ENCODE data around the gene ASAP3. TPM values are rescaled to one million over a fixed set of nuclear protein-coding genes. Genes with fewer than 3 reads are reported as not detected.

ASAP3 gene
- total RNA-seq, 1 donor from 2014 or later = 30.8 TPM

GRCh38 chr1:23469372-23469982 lies 14.5 kb downstream of the ASAP3 start:
- Mint-ChIP-seq H3K4me1 (ENCODE audit: low read depth) (peaks cover 40% of the 10 kb centered on the region), H3K9me3 (ENCODE audit: low read depth) (no peaks in the 10 kb centered on the region), H3K36me3 (ENCODE audit: low read depth) (no peaks in the 10 kb centered on the region), H3K27ac (ENCODE audit: unreplicated experiment) (no peak overlapping the region), H3K27me3 (ENCODE audit: low read depth) (no peaks in the 10 kb centered on the region), H3K4me3 (ENCODE audit: unreplicated experiment) (no peak overlapping the region)
- TF ChIP-seq, protein P1, sequence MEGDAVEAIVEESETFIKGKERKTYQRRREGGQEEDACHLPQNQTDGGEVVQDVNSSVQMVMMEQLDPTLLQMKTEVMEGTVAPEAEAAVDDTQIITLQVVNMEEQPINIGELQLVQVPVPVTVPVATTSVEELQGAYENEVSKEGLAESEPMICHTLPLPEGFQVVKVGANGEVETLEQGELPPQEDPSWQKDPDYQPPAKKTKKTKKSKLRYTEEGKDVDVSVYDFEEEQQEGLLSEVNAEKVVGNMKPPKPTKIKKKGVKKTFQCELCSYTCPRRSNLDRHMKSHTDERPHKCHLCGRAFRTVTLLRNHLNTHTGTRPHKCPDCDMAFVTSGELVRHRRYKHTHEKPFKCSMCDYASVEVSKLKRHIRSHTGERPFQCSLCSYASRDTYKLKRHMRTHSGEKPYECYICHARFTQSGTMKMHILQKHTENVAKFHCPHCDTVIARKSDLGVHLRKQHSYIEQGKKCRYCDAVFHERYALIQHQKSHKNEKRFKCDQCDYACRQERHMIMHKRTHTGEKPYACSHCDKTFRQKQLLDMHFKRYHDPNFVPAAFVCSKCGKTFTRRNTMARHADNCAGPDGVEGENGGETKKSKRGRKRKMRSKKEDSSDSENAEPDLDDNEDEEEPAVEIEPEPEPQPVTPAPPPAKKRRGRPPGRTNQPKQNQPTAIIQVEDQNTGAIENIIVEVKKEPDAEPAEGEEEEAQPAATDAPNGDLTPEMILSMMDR (IDR thresholded peaks at IDR 0.05) = no peak
- DNase-seq (ENCODE audit: low spot score) = no peak

DNA sequence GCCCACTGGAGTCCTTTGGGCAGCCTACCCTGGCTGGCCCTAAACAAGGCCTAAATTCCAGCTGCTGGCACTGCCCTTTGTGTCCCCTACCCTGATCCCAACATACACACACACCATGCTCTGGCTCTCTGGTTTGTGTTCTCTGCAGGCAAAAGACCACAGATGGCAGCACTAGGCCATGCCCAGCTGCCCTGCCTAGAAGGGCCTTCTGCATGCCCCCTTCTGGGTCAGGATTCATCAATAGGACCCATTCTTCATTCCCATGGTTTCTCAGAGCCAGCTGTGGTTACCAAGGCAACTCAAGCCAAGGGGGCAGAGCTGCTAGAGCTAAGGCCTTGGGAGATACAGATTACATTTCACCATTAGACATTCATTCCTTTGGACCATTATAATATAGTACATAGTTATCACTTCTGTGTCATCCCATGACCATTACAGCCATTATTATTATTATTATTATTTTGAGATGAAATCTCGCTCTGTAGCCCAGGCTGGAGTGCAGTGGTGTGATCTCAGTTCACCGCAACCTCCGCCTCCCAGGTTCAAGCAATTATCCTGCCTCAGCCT lies 17.5 kb downstream of the ASAP3 start:
- Mint-ChIP-seq H3K27ac (ENCODE audit: unreplicated experiment) (no peak overlapping the region), H3K4me3 (ENCODE audit: unreplicated experiment) (no peak overlapping the region), H3K4me1 (ENCODE audit: low read depth) (peaks cover 33% of the 10 kb centered on the region), H3K27me3 (ENCODE audit: low read depth) (no peaks in the 10 kb centered on the region), H3K36me3 (ENCODE audit: low read depth) (no peaks in the 10 kb centered on the region), H3K9me3 (ENCODE audit: low read depth) (no peaks in the 10 kb centered on the region)
- TF ChIP-seq, protein P1 (IDR thresholded peaks at IDR 0.05) = no peak
- DNase-seq (ENCODE audit: low spot score) = no peak

DNA sequence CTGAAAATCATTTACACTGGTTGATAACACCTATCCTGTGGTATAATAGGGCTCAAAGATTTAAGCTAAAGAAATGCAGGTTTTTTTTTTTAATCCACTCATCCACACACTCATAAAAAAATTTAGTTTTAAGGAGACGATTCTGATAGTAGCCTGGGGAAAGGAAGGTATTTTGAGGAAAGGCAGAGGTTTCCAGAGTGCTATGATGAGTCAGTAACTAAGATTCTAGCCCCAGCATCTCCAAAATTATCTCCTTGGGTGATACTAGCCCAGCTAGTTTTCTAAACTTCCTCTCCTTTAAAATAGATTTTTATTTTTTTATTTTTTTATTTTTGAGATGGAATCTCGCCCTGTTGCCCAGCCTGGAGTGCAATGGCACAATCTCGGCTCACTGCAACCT lies 20.7 kb downstream of the ASAP3 start:
- no peaks in the 10 kb centered on the region for H3K27me3 Mint-ChIP-seq (ENCODE audit: low read depth)
- peaks cover 1% of the 10 kb centered on the region for H3K36me3 Mint-ChIP-seq (ENCODE audit: low read depth)
- H3K9me3 Mint-ChIP-seq (ENCODE audit: low read depth) = no peaks in the 10 kb centered on the region
- TF ChIP-seq, protein P1 (IDR thresholded peaks at IDR 0.05) = no peak
- DNase-seq (ENCODE audit: low spot score) = no peak
- no peak overlapping the region for H3K4me3 Mint-ChIP-seq (ENCODE audit: unreplicated experiment)
- peaks cover 15% of the 10 kb centered on the region for H3K4me1 Mint-ChIP-seq (ENCODE audit: low read depth)
- no peak overlapping the region for H3K27ac Mint-ChIP-seq (ENCODE audit: unreplicated experiment)

GRCh38 chr1:23462766-23463165 lies 21.2 kb downstream of the ASAP3 start:
- H3K9me3 Mint-ChIP-seq (ENCODE audit: low read depth) = no peaks in the 10 kb centered on the region
- no peak for DNase-seq (ENCODE audit: low spot score)
- no peak overlapping the region for H3K4me3 Mint-ChIP-seq (ENCODE audit: unreplicated experiment)
- peaks cover 3% of the 10 kb centered on the region for H3K36me3 Mint-ChIP-seq (ENCODE audit: low read depth)
- H3K4me1 Mint-ChIP-seq (ENCODE audit: low read depth) = peaks cover 15% of the 10 kb centered on the region
- no peaks in the 10 kb centered on the region for H3K27me3 Mint-ChIP-seq (ENCODE audit: low read depth)
- H3K27ac Mint-ChIP-seq (ENCODE audit: unreplicated experiment) = no peak overlapping the region
- TF ChIP-seq, protein P1 (IDR thresholded peaks at IDR 0.05) = no peak

DNA sequence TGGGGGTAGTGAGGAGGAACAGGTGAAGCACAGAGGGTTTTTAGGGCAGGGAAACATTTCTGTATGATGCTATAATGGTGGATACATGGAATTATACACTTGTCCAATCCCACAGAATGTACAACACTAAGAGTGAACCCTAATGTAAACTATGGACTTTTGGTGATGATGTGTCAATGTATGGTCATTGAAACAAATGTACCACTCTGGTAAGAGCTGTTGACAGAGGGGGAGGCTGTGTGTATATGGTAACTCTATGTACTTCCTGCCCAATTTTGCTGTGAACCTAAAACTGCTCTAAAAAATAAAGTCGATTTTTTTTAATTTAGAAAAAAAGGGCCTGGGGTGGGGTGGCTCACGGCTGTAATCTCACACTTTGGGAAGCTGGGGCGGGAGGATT lies 22.9 kb downstream of the ASAP3 start:
- Mint-ChIP-seq H3K4me3 (ENCODE audit: unreplicated experiment) (no peak overlapping the region), H3K27me3 (ENCODE audit: low read depth) (no peaks in the 10 kb centered on the region), H3K4me1 (ENCODE audit: low read depth) (peaks cover 12% of the 10 kb centered on the region), H3K9me3 (ENCODE audit: low read depth) (no peaks in the 10 kb centered on the region), H3K36me3 (ENCODE audit: low read depth) (peaks cover 6% of the 10 kb centered on the region), H3K27ac (ENCODE audit: unreplicated experiment) (no peak overlapping the region)
- DNase-seq (ENCODE audit: low spot score) = no peak
- TF ChIP-seq, protein P1 (IDR thresholded peaks at IDR 0.05) = no peak

All from chondrocyte (in vitro differentiated cells).